BE2C (cell line): ENCODE data around the gene FHOD3.

Experiments used
- DNase-seq: peaks from one replicate; pipeline ENCODE4 v3.0.0-alpha.2; 2020
- H3K27me3 ChIP-seq: fragments of 250-450 bp; sonication (Bioruptor Pico); 2 replicates; pipeline ENCODE4 v1.5.1; 2020; ENCODE audit warnings: mild to moderate bottlenecking
- H3K36me3 ChIP-seq: fragments of 250-450 bp; sonication (Bioruptor Pico); 2 replicates; pipeline ENCODE4 v1.5.1; 2020; ENCODE audit warnings: mild to moderate bottlenecking
- H3K4me1 ChIP-seq: fragments of 250-450 bp; sonication (Bioruptor Pico); 2 replicates; pipeline ENCODE4 v1.5.1; 2020
- H3K4me3 ChIP-seq: 2 replicates; pipeline ENCODE4 v1.5.1; 2011; ENCODE audit warnings: low read depth, low read length
- H3K9me3 ChIP-seq: fragments of 250-450 bp; sonication (Bioruptor Pico); 2 replicates; pipeline ENCODE4 v1.5.1; 2020
- CTCF ChIP-seq: IDR thresholded peaks from 2 replicates; pipeline ENCODE4 v1.5.1; 2012; ENCODE audit warnings: mild to moderate bottlenecking, low read depth, low read length

Gene FHOD3

DNA sequence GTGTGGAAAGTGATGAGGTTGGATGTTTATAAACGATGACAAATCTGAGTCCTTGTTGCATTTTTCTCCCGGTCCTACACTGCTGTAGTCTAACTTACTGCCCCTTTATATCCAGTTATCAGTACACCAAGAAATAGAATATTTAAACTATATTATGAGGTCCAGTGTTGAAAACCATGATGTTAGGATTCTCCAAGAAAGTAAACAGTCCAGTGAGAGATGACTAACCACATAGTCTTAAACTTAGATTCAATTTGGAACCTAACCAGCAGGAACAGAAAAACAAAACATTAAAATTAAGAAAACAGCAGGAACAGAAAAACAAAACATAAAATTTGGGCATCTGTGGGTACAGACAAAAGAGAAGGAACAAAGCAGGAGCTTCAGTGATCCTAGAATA lies 388.1 kb downstream of the FHOD3 start:
- Histone ChIP-seq H3K9me3 (no peaks in the 10 kb centered on the region), H3K36me3 (no peaks in the 10 kb centered on the region), H3K4me1 (no peaks in the 10 kb centered on the region), H3K4me3 (no peak overlapping the region), H3K27me3 (no peaks in the 10 kb centered on the region)
- no peak for DNase-seq
- no peak for TF ChIP-seq CTCF

DNA sequence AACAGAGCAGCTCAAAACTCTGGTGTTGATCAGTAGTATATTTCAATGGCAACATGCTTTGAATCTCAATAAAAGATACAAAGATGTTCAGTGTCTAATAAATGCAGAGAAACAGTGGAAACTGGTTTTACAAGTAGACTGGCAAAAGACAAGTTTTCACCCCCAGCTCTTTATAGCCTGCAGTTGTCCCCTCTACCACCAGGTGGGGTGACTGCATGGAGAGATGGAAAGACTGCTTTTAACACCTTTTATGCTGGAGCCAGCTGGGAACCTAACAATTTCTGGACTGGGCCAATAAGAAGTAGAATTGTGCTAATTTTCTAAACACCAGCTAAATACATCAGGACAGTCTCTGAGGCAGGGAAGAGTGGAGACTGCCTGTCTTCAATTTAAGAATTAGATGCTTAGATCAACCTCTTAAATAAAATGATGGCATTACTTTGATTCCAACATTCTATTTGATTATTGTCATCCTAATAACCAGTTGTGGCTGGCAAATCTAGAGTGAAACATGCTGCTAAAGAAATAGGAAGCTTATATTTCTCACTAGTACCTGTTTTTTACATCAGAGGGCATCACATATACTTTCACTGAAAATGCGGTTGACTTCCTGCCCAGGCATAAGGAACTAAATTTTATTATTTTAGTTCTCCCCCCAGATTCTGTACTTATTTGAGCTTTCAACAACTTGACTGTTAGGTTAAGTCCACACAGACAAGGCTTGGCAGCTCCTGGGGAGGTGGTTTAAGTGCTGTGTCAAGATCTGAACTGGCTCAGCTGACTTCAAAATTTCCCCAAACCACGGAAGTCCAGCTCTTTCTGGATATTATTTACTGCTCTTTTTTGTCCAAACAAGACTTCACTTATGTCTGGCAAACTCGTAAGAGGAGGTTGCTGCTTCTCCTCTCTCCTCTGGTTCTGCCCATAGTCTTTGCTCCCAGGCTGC lies 390.8 kb downstream of the FHOD3 start:
- no peaks in the 10 kb centered on the region for H3K27me3 ChIP-seq
- peak; percentile 59 for DNase-seq
- H3K4me1 ChIP-seq: no peaks in the 10 kb centered on the region
- no peaks in the 10 kb centered on the region for H3K9me3 ChIP-seq
- no peaks in the 10 kb centered on the region for H3K36me3 ChIP-seq
- H3K4me3 ChIP-seq: no peak overlapping the region
- peak; percentile 85 for TF ChIP-seq CTCF

GRCh38 chr18:36692371-36692770 lies 394.9 kb downstream of the FHOD3 start:
- H3K4me3 ChIP-seq: no peak overlapping the region

DNA sequence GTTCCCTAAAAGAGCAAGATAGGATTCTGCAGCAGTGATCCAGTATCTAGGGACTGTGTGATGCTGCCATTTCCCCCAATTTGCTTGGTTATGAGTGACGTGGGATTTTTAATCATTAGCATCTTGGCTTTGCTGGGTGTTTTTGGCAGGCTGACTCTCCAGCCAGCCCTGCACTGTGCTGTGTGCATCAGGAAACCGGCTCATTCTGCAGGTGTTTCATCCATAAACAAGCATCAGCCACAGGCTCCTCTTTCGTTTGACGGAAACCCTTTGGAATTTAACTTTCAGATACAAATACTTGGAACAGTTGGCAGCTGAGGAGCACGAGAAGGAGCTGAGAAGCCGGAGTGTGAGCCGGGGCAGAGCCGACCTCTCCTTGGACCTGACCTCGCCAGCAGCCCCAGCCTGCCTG lies 395.4 kb downstream of the FHOD3 start:
- H3K9me3 ChIP-seq: no peaks in the 10 kb centered on the region
- H3K4me1 ChIP-seq: no peaks in the 10 kb centered on the region
- no peaks in the 10 kb centered on the region for H3K27me3 ChIP-seq
- no peak overlapping the region for H3K4me3 ChIP-seq
- no peak for DNase-seq
- TF ChIP-seq CTCF: no peak
- no peaks in the 10 kb centered on the region for H3K36me3 ChIP-seq

More at GRCh38 chr18:36692371-36692770, 394.9 kb downstream of the FHOD3 start:
- Histone ChIP-seq H3K4me1 (no peaks in the 10 kb centered on the region), H3K36me3 (no peaks in the 10 kb centered on the region), H3K9me3 (no peaks in the 10 kb centered on the region), H3K27me3 (no peaks in the 10 kb centered on the region)
- no peak for TF ChIP-seq CTCF
- DNase-seq: no peak

- Histone ChIP-seq H3K9me3 (no peaks in the 10 kb centered on the region), H3K36me3 (no peaks in the 10 kb centered on the region), H3K4me1 (no peaks in the 10 kb centered on the region), H3K4me3 (no peak overlapping the region), H3K27me3 (no peaks in the 10 kb centered on the region)
- DNase-seq: no peak
- no peak for TF ChIP-seq CTCF
These were observed 396.6 kb downstream of the FHOD3 start for GRCh38 chr18:36693931-36694620.

- no peak overlapping the region for H3K4me3 ChIP-seq
- no peaks in the 10 kb centered on the region for H3K9me3 ChIP-seq
- DNase-seq: no peak
- no peaks in the 10 kb centered on the region for H3K27me3 ChIP-seq
- no peak for TF ChIP-seq CTCF
- H3K36me3 ChIP-seq: no peaks in the 10 kb centered on the region
- no peaks in the 10 kb centered on the region for H3K4me1 ChIP-seq
These were observed 398.3 kb downstream of the FHOD3 start for GRCh38 chr18:36695806-36696205.
